HL-60 (cell line): ENCODE measurements around the gene DOCK1.

ENCODE experiments used
- CTCF ChIP-seq: IDR thresholded peaks from one replicate; pipeline ENCODE4 v1.5.1; 2011; ENCODE audit warnings: low read length, control low read depth, inconsistent platforms; ENCODE audit not compliant: insufficient read depth
- GABPA ChIP-seq: IDR thresholded peaks from 2 replicates; pipeline ENCODE4 v1.6.1; 2012; ENCODE audit warnings: low read depth
- POLR2AphosphoS5 ChIP-seq: IDR thresholded peaks from 2 replicates; pipeline ENCODE4 v1.6.1; 2012; ENCODE audit warnings: low read depth
- REST ChIP-seq: IDR thresholded peaks from 2 replicates; pipeline ENCODE4 v1.6.1; 2012; ENCODE audit warnings: low read depth; ENCODE audit not compliant: insufficient replicate concordance
- SPI1 ChIP-seq: IDR thresholded peaks from 2 replicates; pipeline ENCODE4 v1.6.1; 2012; ENCODE audit warnings: low read depth, mild to moderate bottlenecking, borderline replicate concordance

GRCh38 chr10:127474501-127474900 is 569.3 kb downstream of the DOCK1 start:
- TF ChIP-seq CTCF (no peak), REST (no peak), POLR2AphosphoS5 (no peak), GABPA (no peak), SPI1 (no peak)
